ENCODE results near the gene PRKCZ.

DNA sequence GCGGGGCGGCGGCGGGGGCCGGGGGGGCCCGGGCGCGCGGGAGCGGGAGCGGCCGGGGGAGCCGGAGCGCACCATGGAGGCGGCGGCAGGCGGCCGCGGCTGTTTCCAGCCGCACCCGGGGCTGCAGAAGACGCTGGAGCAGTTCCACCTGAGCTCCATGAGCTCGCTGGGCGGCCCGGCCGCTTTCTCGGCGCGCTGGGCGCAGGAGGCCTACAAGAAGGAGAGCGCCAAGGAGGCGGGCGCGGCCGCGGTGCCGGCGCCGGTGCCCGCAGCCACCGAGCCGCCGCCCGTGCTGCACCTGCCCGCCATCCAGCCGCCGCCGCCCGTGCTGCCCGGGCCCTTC is 178.5 kb downstream of the PRKCZ start:
- TF ChIP-seq, protein P1, sequence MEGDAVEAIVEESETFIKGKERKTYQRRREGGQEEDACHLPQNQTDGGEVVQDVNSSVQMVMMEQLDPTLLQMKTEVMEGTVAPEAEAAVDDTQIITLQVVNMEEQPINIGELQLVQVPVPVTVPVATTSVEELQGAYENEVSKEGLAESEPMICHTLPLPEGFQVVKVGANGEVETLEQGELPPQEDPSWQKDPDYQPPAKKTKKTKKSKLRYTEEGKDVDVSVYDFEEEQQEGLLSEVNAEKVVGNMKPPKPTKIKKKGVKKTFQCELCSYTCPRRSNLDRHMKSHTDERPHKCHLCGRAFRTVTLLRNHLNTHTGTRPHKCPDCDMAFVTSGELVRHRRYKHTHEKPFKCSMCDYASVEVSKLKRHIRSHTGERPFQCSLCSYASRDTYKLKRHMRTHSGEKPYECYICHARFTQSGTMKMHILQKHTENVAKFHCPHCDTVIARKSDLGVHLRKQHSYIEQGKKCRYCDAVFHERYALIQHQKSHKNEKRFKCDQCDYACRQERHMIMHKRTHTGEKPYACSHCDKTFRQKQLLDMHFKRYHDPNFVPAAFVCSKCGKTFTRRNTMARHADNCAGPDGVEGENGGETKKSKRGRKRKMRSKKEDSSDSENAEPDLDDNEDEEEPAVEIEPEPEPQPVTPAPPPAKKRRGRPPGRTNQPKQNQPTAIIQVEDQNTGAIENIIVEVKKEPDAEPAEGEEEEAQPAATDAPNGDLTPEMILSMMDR (IDR thresholded peaks at IDR 0.05) = no peak
- TF ChIP-seq POLR2A (IDR thresholded peaks at IDR 0.05; ENCODE audit: low read depth) (no peak), EP300 (IDR thresholded peaks at IDR 0.05) (no peak), POLR2AphosphoS5 (IDR thresholded peaks at IDR 0.05) (no peak)

Data from esophagus muscularis mucosa (tissue), 4 donors.